Karpas-422 (cell line): ENCODE measurements around the gene CDX1. TPM values are rescaled to one million over a fixed set of nuclear protein-coding genes. Genes with fewer than 3 reads are reported as not detected.

Experiments
- DNase-seq: peaks from one replicate; pipeline ENCODE4 v3.0.0-alpha.2; 2015
- H2AFZ ChIP-seq: fragments of 200-600 bp; sonication (generic); 2 replicates; pipeline ENCODE4 v1.6.1; 2014; ENCODE audit warnings: antibody characterized with exemption, low read length, mixed read lengths
- H3K27ac ChIP-seq: fragments of 200-600 bp; sonication (generic); 2 replicates; pipeline ENCODE4 v1.5.1; 2014; ENCODE audit warnings: mild to moderate bottlenecking, low read length, moderate library complexity
- H3K27me3 ChIP-seq: fragments of 200-600 bp; sonication (generic); 2 replicates; pipeline ENCODE4 v1.6.1; 2014; ENCODE audit warnings: low read length, mixed read lengths
- H3K36me3 ChIP-seq: fragments of 200-600 bp; sonication (generic); 2 replicates; pipeline ENCODE4 v1.6.1; 2014; ENCODE audit warnings: low read length, mixed read lengths; ENCODE audit not compliant: insufficient read depth
- H3K4me1 ChIP-seq: fragments of 200-600 bp; sonication (generic); 2 replicates; pipeline ENCODE4 v1.6.1; 2014; ENCODE audit warnings: mild to moderate bottlenecking, low read length, mixed read lengths
- H3K4me2 ChIP-seq: fragments of 200-600 bp; sonication (generic); 2 replicates; pipeline ENCODE4 v1.6.1; 2014; ENCODE audit warnings: low read length, low read depth, mild to moderate bottlenecking; ENCODE audit not compliant: poor library complexity, severe bottlenecking
- H3K4me3 ChIP-seq: fragments of 200-600 bp; sonication (generic); 2 replicates; pipeline ENCODE4 v1.5.1; 2014; ENCODE audit warnings: mild to moderate bottlenecking, antibody characterized with exemption, low read length, mixed read lengths
- H3K79me2 ChIP-seq: fragments of 200-600 bp; sonication (generic); 2 replicates; pipeline ENCODE4 v1.6.1; 2014; ENCODE audit warnings: mild to moderate bottlenecking, low read length, mixed read lengths
- H3K9ac ChIP-seq: fragments of 200-600 bp; sonication (generic); 2 replicates; pipeline ENCODE4 v1.6.0; 2014; ENCODE audit warnings: low read length
- H3K9me2 ChIP-seq: fragments of 200-600 bp; sonication (generic), shearing (Covaris generic); replicated peaks from 2 replicates; pipeline ENCODE4 v1.6.0; 2014; ENCODE audit warnings: mild to moderate bottlenecking, low read length, moderate library complexity; ENCODE audit not compliant: insufficient read depth
- H3K9me3 ChIP-seq: fragments of 300-700, 200-600 bp; sonication (generic); 2 replicates; pipeline ENCODE4 v1.6.1; 2014; ENCODE audit warnings: low read length, mixed read lengths
- H4K20me1 ChIP-seq: fragments of 200-600 bp; sonication (generic); 2 replicates; pipeline ENCODE4 v1.6.1; 2014; ENCODE audit warnings: mild to moderate bottlenecking, antibody characterized with exemption, low read length, low read depth; ENCODE audit not compliant: insufficient read depth
- total RNA-seq: library from RNA; depleted of rRNA; stranded (reverse); fragments of >200 nt; shearing (Covaris generic); gene quantifications from 2 replicates; pipeline ENCODE4 v1.2.3, GENCODE V29; 2014; ENCODE audit warnings: low replicate concordance

The CDX1 gene
- total RNA-seq, 1 experiment from 2014 or later = not detected

- H2AFZ ChIP-seq = no peak overlapping the region
- no peaks in the 10 kb centered on the region for H3K4me1 ChIP-seq
- no peaks in the 10 kb centered on the region for H4K20me1 ChIP-seq
- no peaks in the 10 kb centered on the region for H3K36me3 ChIP-seq
- no peaks in the 10 kb centered on the region for H3K79me2 ChIP-seq
- H3K27me3 ChIP-seq = no peaks in the 10 kb centered on the region
- H3K9me2 ChIP-seq = no peaks in the 10 kb centered on the region
- no peak overlapping the region for H3K27ac ChIP-seq
- H3K9me3 ChIP-seq = no peaks in the 10 kb centered on the region
- H3K4me3 ChIP-seq = no peak overlapping the region
- no peak overlapping the region for H3K9ac ChIP-seq
- no peak for DNase-seq
- H3K4me2 ChIP-seq = no peak overlapping the region
Observed at GRCh38 chr5:150141544-150142184, 24.9 kb upstream of the CDX1 start.

GRCh38 chr5:150142185-150142958 is 24.2 kb upstream of the CDX1 start:
- no peaks in the 10 kb centered on the region for H3K9me3 ChIP-seq
- no peaks in the 10 kb centered on the region for H3K4me1 ChIP-seq
- H2AFZ ChIP-seq = no peak overlapping the region
- no peak overlapping the region for H3K27ac ChIP-seq
- no peaks in the 10 kb centered on the region for H3K79me2 ChIP-seq
- no peak overlapping the region for H3K4me3 ChIP-seq
- no peaks in the 10 kb centered on the region for H3K9me2 ChIP-seq
- H3K4me2 ChIP-seq = no peak overlapping the region
- DNase-seq = no peak
- H3K27me3 ChIP-seq = no peaks in the 10 kb centered on the region
- H4K20me1 ChIP-seq = no peaks in the 10 kb centered on the region
- H3K36me3 ChIP-seq = no peaks in the 10 kb centered on the region
- H3K9ac ChIP-seq = no peak overlapping the region

DNA sequence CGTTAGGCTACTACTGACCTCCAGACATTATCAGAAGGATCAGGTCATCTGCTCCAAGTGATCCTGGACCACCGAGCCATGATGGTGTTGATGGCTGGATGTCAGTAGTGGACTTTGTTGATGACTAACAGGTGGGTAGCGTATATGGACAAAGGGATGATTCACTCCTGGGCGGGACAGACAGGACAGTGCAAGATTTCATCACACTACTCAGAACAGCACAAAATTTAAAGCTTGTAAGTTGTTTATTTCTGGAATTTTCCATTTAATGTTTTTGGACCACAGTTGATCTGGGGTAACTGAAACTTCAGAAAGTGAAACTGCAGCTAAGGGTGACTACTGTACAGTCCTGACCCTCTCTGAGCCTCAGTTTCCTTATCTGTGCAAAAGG is 23.6 kb upstream of the CDX1 start:
- no peak overlapping the region for H2AFZ ChIP-seq
- no peaks in the 10 kb centered on the region for H3K9me2 ChIP-seq
- no peaks in the 10 kb centered on the region for H4K20me1 ChIP-seq
- H3K4me1 ChIP-seq = no peaks in the 10 kb centered on the region
- no peaks in the 10 kb centered on the region for H3K79me2 ChIP-seq
- H3K36me3 ChIP-seq = no peaks in the 10 kb centered on the region
- H3K9ac ChIP-seq = no peak overlapping the region
- no peak overlapping the region for H3K27ac ChIP-seq
- DNase-seq = no peak
- H3K27me3 ChIP-seq = no peaks in the 10 kb centered on the region
- H3K4me3 ChIP-seq = no peak overlapping the region
- no peak overlapping the region for H3K4me2 ChIP-seq
- no peaks in the 10 kb centered on the region for H3K9me3 ChIP-seq

DNA sequence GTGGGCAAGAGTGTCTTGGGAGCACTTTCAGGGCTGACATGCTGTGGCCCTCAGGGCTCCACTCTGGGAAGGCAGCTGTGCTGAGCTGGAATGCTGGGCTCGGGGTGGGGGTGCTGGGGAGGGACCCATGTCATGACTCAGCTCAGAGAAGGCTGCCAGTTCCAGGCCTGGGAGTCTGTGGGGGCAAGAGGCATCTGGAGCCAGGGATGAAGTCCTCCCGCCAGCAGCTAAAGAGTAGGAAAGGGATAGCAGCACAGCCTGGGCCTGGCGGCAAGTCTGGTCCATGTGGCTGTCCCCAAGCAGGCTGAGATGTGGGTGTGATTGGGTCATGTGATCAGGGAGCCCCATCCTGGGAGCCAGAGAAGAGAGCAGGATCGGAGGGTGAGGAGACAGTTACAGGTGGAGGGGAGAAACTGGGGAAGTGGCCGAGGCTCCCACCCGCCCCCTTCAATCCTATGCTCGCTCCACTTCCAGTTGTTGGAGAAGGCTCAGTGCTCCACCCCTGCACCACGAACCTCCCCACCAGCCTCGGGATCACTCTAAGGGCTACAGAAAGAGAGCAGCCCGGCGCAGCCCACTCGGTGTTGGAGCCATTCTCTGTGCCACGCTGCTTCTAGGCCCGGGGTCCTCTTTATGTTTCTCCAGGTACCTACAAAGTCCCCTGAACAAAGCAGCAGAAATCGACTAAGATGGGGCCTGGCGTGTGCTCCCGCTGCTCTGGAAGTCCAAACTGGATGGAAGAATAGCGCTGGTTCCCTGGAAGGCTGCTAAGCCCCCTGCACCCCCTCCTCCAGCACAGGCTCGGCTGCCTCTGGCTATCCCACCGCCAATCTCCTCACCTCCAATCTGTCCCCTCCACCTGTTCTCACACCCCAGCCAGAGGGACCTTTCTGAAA is 23.0 kb upstream of the CDX1 start:
- H3K4me2 ChIP-seq = no peak overlapping the region
- H3K9ac ChIP-seq = no peak overlapping the region
- H3K27me3 ChIP-seq = no peaks in the 10 kb centered on the region
- DNase-seq = no peak
- no peaks in the 10 kb centered on the region for H3K36me3 ChIP-seq
- no peaks in the 10 kb centered on the region for H3K9me2 ChIP-seq
- no peak overlapping the region for H3K4me3 ChIP-seq
- no peak overlapping the region for H3K27ac ChIP-seq
- H4K20me1 ChIP-seq = no peaks in the 10 kb centered on the region
- no peaks in the 10 kb centered on the region for H3K4me1 ChIP-seq
- H3K9me3 ChIP-seq = no peaks in the 10 kb centered on the region
- H3K79me2 ChIP-seq = no peaks in the 10 kb centered on the region
- H2AFZ ChIP-seq = no peak overlapping the region

GRCh38 chr5:150144246-150144801 is 22.3 kb upstream of the CDX1 start:
- no peak overlapping the region for H3K27ac ChIP-seq

GRCh38 chr5:150144879-150145278 is 21.7 kb upstream of the CDX1 start:
- Histone ChIP-seq H2AFZ (no peak overlapping the region), H3K79me2 (no peaks in the 10 kb centered on the region), H3K27ac (no peak overlapping the region), H3K4me1 (no peaks in the 10 kb centered on the region), H3K9ac (no peak overlapping the region), H3K9me3 (no peaks in the 10 kb centered on the region), H3K4me2 (no peak overlapping the region), H3K27me3 (no peaks in the 10 kb centered on the region), H4K20me1 (no peaks in the 10 kb centered on the region), H3K9me2 (no peaks in the 10 kb centered on the region), H3K4me3 (no peak overlapping the region), H3K36me3 (no peaks in the 10 kb centered on the region)
- no peak for DNase-seq

More at GRCh38 chr5:150144246-150144801, 22.3 kb upstream of the CDX1 start:
- no peaks in the 10 kb centered on the region for H3K27me3 ChIP-seq
- H3K4me3 ChIP-seq = no peak overlapping the region
- H3K79me2 ChIP-seq = no peaks in the 10 kb centered on the region
- H3K4me2 ChIP-seq = no peak overlapping the region
- no peak for DNase-seq
- H2AFZ ChIP-seq = no peak overlapping the region
- no peaks in the 10 kb centered on the region for H3K9me3 ChIP-seq
- no peaks in the 10 kb centered on the region for H3K36me3 ChIP-seq
- H3K9me2 ChIP-seq = no peaks in the 10 kb centered on the region
- no peaks in the 10 kb centered on the region for H4K20me1 ChIP-seq
- no peaks in the 10 kb centered on the region for H3K4me1 ChIP-seq
- H3K9ac ChIP-seq = no peak overlapping the region

GRCh38 chr5:150146235-150146634 is 20.3 kb upstream of the CDX1 start:
- Histone ChIP-seq H2AFZ (no peak overlapping the region), H4K20me1 (no peaks in the 10 kb centered on the region), H3K9me3 (no peaks in the 10 kb centered on the region), H3K36me3 (no peaks in the 10 kb centered on the region), H3K9ac (no peak overlapping the region), H3K9me2 (no peaks in the 10 kb centered on the region), H3K4me2 (no peak overlapping the region), H3K27ac (no peak overlapping the region), H3K27me3 (no peaks in the 10 kb centered on the region), H3K4me1 (no peaks in the 10 kb centered on the region), H3K79me2 (no peaks in the 10 kb centered on the region), H3K4me3 (no peak overlapping the region)
- no peak for DNase-seq
